DOHH2 (cell line): ENCODE measurements around the gene TMEM37.

Source experiments
- H3F3A ChIP-seq: fragments of 200-600 bp; sonication (generic), shearing (Covaris generic); 2 replicates; pipeline ENCODE4 v1.6.0; 2016; ENCODE audit warnings: antibody characterized with exemption, mild to moderate bottlenecking; ENCODE audit not compliant: control insufficient read depth, insufficient read depth
- H3K27ac ChIP-seq: fragments of 200-600 bp; sonication (generic); 2 replicates; pipeline ENCODE4 v1.5.1; 2014; ENCODE audit warnings: low read depth, mild to moderate bottlenecking, low read length, moderate library complexity
- H3K27me3 ChIP-seq: fragments of 200-600 bp; sonication (generic); 2 replicates; pipeline ENCODE4 v1.6.1; 2014; ENCODE audit warnings: mild to moderate bottlenecking, low read length, mixed read lengths; ENCODE audit not compliant: control insufficient read depth
- H3K36me3 ChIP-seq: fragments of 200-600 bp; sonication (generic); 2 replicates; pipeline ENCODE4 v1.6.1; 2014; ENCODE audit warnings: mild to moderate bottlenecking, low read length, moderate library complexity, mixed read lengths; ENCODE audit not compliant: control insufficient read depth
- H3K4me1 ChIP-seq: fragments of 200-600 bp; sonication (generic); 2 replicates; pipeline ENCODE4 v1.6.1; 2014; ENCODE audit warnings: mild to moderate bottlenecking, low read length, mixed read lengths; ENCODE audit not compliant: control insufficient read depth
- H3K4me2 ChIP-seq: fragments of 200-600 bp; sonication (generic); 2 replicates; pipeline ENCODE4 v1.6.0; 2014; ENCODE audit warnings: mild to moderate bottlenecking, low read length, moderate library complexity
- H3K4me3 ChIP-seq: fragments of 200-600 bp; sonication (generic); 2 replicates; pipeline ENCODE4 v1.5.1; 2014; ENCODE audit warnings: mild to moderate bottlenecking, low read length, mixed read lengths
- H3K79me2 ChIP-seq: fragments of 200-600 bp; sonication (generic); 2 replicates; pipeline ENCODE4 v1.6.1; 2014; ENCODE audit warnings: mild to moderate bottlenecking, low read length, mixed read lengths; ENCODE audit not compliant: control insufficient read depth
- H3K9me2 ChIP-seq: fragments of 200-600 bp; sonication (generic); replicated peaks from 2 replicates; pipeline ENCODE4 v1.6.1; 2014; ENCODE audit warnings: mild to moderate bottlenecking, low read length, mixed read lengths; ENCODE audit not compliant: control insufficient read depth
- H3K9me3 ChIP-seq: fragments of 200-600 bp; sonication (generic); 2 replicates; pipeline ENCODE4 v1.6.1; 2014; ENCODE audit warnings: antibody characterized with exemption, low read length, mixed read lengths; ENCODE audit not compliant: control insufficient read depth, insufficient read depth
- H4K20me1 ChIP-seq: fragments of 200-600 bp; sonication (generic); 2 replicates; pipeline ENCODE4 v1.6.0; 2014; ENCODE audit warnings: low read depth, mild to moderate bottlenecking, antibody characterized with exemption, low read length, moderate library complexity; ENCODE audit not compliant: control insufficient read depth, insufficient read depth
- EZH2phosphoT487 ChIP-seq: fragments of 200-600 bp; sonication (generic); IDR thresholded peaks from 2 replicates; pipeline ENCODE4 v1.6.1; 2017; ENCODE audit warnings: borderline replicate concordance, mild to moderate bottlenecking, antibody characterized with exemption, low read length, moderate library complexity, mixed read lengths
- TF ChIP-seq, protein P1 (sequence below): fragments of 200-600 bp; sonication (generic); IDR thresholded peaks from one replicate; pipeline ENCODE4 v1.5.1; 2014; ENCODE audit warnings: antibody characterized with exemption, mild to moderate bottlenecking, low read depth, low read length; ENCODE audit not compliant: poor library complexity, severe bottlenecking

The TMEM37 gene

GRCh38 chr2:119393971-119394748, 37.5 kb upstream of the TMEM37 start:
- Histone ChIP-seq H3K9me3 (no peaks in the 10 kb centered on the region), H3K36me3 (no peaks in the 10 kb centered on the region), H3K79me2 (no peaks in the 10 kb centered on the region), H3F3A (no peaks in the 10 kb centered on the region), H3K9me2 (no peaks in the 10 kb centered on the region), H3K27me3 (no peaks in the 10 kb centered on the region), H3K4me3 (no peak overlapping the region), H3K4me2 (no peak overlapping the region), H3K27ac (no peak overlapping the region), H3K4me1 (no peaks in the 10 kb centered on the region), H4K20me1 (no peaks in the 10 kb centered on the region)
- TF ChIP-seq, protein P1, sequence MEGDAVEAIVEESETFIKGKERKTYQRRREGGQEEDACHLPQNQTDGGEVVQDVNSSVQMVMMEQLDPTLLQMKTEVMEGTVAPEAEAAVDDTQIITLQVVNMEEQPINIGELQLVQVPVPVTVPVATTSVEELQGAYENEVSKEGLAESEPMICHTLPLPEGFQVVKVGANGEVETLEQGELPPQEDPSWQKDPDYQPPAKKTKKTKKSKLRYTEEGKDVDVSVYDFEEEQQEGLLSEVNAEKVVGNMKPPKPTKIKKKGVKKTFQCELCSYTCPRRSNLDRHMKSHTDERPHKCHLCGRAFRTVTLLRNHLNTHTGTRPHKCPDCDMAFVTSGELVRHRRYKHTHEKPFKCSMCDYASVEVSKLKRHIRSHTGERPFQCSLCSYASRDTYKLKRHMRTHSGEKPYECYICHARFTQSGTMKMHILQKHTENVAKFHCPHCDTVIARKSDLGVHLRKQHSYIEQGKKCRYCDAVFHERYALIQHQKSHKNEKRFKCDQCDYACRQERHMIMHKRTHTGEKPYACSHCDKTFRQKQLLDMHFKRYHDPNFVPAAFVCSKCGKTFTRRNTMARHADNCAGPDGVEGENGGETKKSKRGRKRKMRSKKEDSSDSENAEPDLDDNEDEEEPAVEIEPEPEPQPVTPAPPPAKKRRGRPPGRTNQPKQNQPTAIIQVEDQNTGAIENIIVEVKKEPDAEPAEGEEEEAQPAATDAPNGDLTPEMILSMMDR = no peak
- TF ChIP-seq EZH2phosphoT487 = no peak

GRCh38 chr2:119397196-119397595, 34.5 kb upstream of the TMEM37 start:
- H3K4me3 ChIP-seq = no peak overlapping the region
- no peak for TF ChIP-seq EZH2phosphoT487
- TF ChIP-seq, protein P1 = no peak
- H3K79me2 ChIP-seq = no peaks in the 10 kb centered on the region
- no peaks in the 10 kb centered on the region for H3K27me3 ChIP-seq
- H3F3A ChIP-seq = no peaks in the 10 kb centered on the region
- H3K4me2 ChIP-seq = no peak overlapping the region
- no peaks in the 10 kb centered on the region for H3K9me3 ChIP-seq
- H3K9me2 ChIP-seq = no peaks in the 10 kb centered on the region
- H4K20me1 ChIP-seq = no peaks in the 10 kb centered on the region
- H3K27ac ChIP-seq = no peak overlapping the region
- no peaks in the 10 kb centered on the region for H3K4me1 ChIP-seq
- H3K36me3 ChIP-seq = no peaks in the 10 kb centered on the region

DNA sequence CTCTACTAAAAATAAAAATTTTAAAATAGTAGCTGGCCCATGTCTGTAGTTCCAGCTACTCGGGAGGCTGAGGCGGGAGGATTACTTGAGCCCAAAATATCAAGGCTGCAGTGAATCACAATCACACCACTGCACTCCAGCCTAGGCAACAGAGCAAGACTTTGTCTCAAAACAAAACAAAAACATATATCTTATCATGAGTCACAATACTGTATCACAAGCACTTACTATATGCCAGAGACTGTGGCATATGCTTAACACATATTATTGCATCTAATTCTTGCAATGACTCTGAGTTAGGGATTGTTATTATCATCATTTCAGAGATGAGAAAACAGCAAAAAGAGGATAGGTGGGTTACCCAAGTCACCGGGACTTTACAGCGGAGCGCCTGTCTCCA, 29.5 kb upstream of the TMEM37 start:
- Histone ChIP-seq H3K27ac (no peak overlapping the region), H4K20me1 (no peaks in the 10 kb centered on the region), H3K4me3 (no peak overlapping the region), H3K79me2 (no peaks in the 10 kb centered on the region), H3K4me2 (no peak overlapping the region), H3K4me1 (no peaks in the 10 kb centered on the region), H3K27me3 (no peaks in the 10 kb centered on the region), H3K36me3 (no peaks in the 10 kb centered on the region), H3K9me2 (no peaks in the 10 kb centered on the region), H3K9me3 (no peaks in the 10 kb centered on the region), H3F3A (no peaks in the 10 kb centered on the region)
- TF ChIP-seq EZH2phosphoT487 = no peak
- TF ChIP-seq, protein P1 = no peak
